Activated CD4-positive, alpha-beta T cell treated with anti-CD3 and anti-CD28 coated beads, Interleukin-2, Interleukin-6, amounts not matched to agents 100 ng/mL and 50 ng/mL, durations not matched to agents 16 hours and 8 hours (primary cell): ENCODE data around the gene CXCL1.

ENCODE experiments used
- DNase-seq: peaks from one replicate; pipeline ENCODE4 v3.0.0-alpha.2; 2020

CXCL1 gene

GRCh38 chr4:73869130-73870055, at the start of gene CXCL1:
Gene CXCL1 (plus strand): TSS chr4:73869393. CDS start chr4:73869471, 78 bp downstream.
- DNase-seq = no peak

- DNase-seq = no peak
Observed at GRCh38 chr4:73821325-73821724, 47.9 kb upstream of the CXCL1 start.

GRCh38 chr4:73822389-73822788, 46.8 kb upstream of the CXCL1 start:
- no peak for DNase-seq

GRCh38 chr4:73822812-73823504, 46.2 kb upstream of the CXCL1 start:
- no peak for DNase-seq

GRCh38 chr4:73823760-73824159, 45.4 kb upstream of the CXCL1 start:
- no peak for DNase-seq

- DNase-seq = no peak
Observed at GRCh38 chr4:73828956-73829355, 40.2 kb upstream of the CXCL1 start.

GRCh38 chr4:73831569-73831968, 37.6 kb upstream of the CXCL1 start:
- no peak for DNase-seq

GRCh38 chr4:73832651-73833237, 36.4 kb upstream of the CXCL1 start:
- no peak for DNase-seq

GRCh38 chr4:73836373-73837279, 32.6 kb upstream of the CXCL1 start, which contains the start of gene CXCL6:
Gene CXCL6 (plus strand): TSS chr4:73836678. CDS start chr4:73836751, 73 bp downstream.
- DNase-seq = no peak

- DNase-seq = no peak
Observed at GRCh38 chr4:73839071-73839470, 30.1 kb upstream of the CXCL1 start.

- no peak for DNase-seq
Observed at GRCh38 chr4:73839715-73840114, 29.5 kb upstream of the CXCL1 start.

GRCh38 chr4:73841243-73841925, 27.8 kb upstream of the CXCL1 start:
- DNase-seq = no peak

GRCh38 chr4:73842696-73843095, 26.5 kb upstream of the CXCL1 start:
- DNase-seq = no peak

- DNase-seq = no peak
Observed at GRCh38 chr4:73843369-73843768, 25.8 kb upstream of the CXCL1 start.

GRCh38 chr4:73844345-73844744, 24.8 kb upstream of the CXCL1 start:
- DNase-seq = no peak

GRCh38 chr4:73844806-73845205, 24.4 kb upstream of the CXCL1 start:
- no peak for DNase-seq

GRCh38 chr4:73847526-73848182, 21.5 kb upstream of the CXCL1 start:
- no peak for DNase-seq

GRCh38 chr4:73848183-73848777, 20.9 kb upstream of the CXCL1 start:
- no peak for DNase-seq

GRCh38 chr4:73850261-73850970, 18.8 kb upstream of the CXCL1 start:
- no peak for DNase-seq

- no peak for DNase-seq
Observed at GRCh38 chr4:73851293-73851692, 17.9 kb upstream of the CXCL1 start.
